ENCODE results near the gene FBXL16.

GRCh38 chr16:643050-643368 is 62.6 kb downstream of the FBXL16 start:
- TF ChIP-seq CTCF (IDR thresholded peaks at IDR 0.05; ENCODE audit: insufficient read depth, low read length): no peak
- TF ChIP-seq REST (IDR thresholded peaks at IDR 0.05; ENCODE audit: insufficient replicate concordance, low read depth): no peak
- TF ChIP-seq GABPA (IDR thresholded peaks at IDR 0.05; ENCODE audit: low read depth): no peak

Measured in HL-60 (cell line).